Tibial nerve (tissue), 4 donors: ENCODE data around the gene PLCH2. TPM values are rescaled to one million over a fixed set of nuclear protein-coding genes. Genes with fewer than 3 reads are reported as not detected.

ENCODE experiments used
- DNase-seq, 2 donors: peaks; one replicate each; pipeline ENCODE4 v3.0.0-alpha.2; 2019; ENCODE audit warnings: low spot score in 2 of 2
- H3K27ac ChIP-seq, 4 donors: fragments of 200-600 bp; sonication (generic) in 3 of 4; one replicate each; pipeline ENCODE4 v1.5.1; 2017 to 2019; ENCODE audit warnings: mild to moderate bottlenecking in 1 of 4
- H3K27me3 ChIP-seq, 2 donors: fragments of 200-600 bp; sonication (generic) in 1 of 2; one replicate each; pipeline versions ENCODE4 v1.5.1 to v1.6.0; 2017 to 2019
- H3K36me3 ChIP-seq, 3 donors: fragments of 200-600 bp; sonication (generic); one replicate each; pipeline ENCODE4 v1.5.1; 2018 to 2019
- H3K4me1 ChIP-seq, 4 donors: fragments of 200-600 bp; sonication (generic) in 3 of 4; one replicate each; pipeline ENCODE4 v1.5.1; 2017 to 2019
- H3K4me3 ChIP-seq, 4 donors: fragments of 200-600 bp; sonication (generic) in 3 of 4; one replicate each; pipeline ENCODE4 v1.5.1; 2017 to 2019; ENCODE audit warnings: mild to moderate bottlenecking in 1 of 4, moderate library complexity in 1 of 4
- H3K9me3 ChIP-seq, 4 donors: fragments of 200-600 bp; sonication (generic) in 3 of 4; one replicate each; pipeline ENCODE4 v1.5.1; 2017 to 2019
- CTCF ChIP-seq, 5 experiments: fragments of 200-600 bp in 3 of 5; fragments of 450-650 bp in 2 of 5; sonication (generic) in 3 of 5; IDR thresholded peaks; one replicate each; pipeline ENCODE4 v1.5.1; 2016 to 2019; ENCODE audit warnings: antibody characterized with exemption in 5 of 5, mild to moderate bottlenecking in 3 of 5, moderate library complexity in 2 of 5
- EP300 ChIP-seq, 2 donors: sonication (generic); formaldehyde crosslinking; IDR thresholded peaks; one replicate each; pipeline ENCODE4 v1.6.1; 2017; ENCODE audit warnings: antibody characterized with exemption in 2 of 2, mild to moderate bottlenecking in 1 of 2
- POLR2A ChIP-seq, 2 donors: fragments of 450-650 bp; IDR thresholded peaks; one replicate each; pipeline ENCODE4 v1.6.1; 2017; ENCODE audit warnings: antibody characterized with exemption in 2 of 2, mild to moderate bottlenecking in 2 of 2, moderate library complexity in 2 of 2
- WGBS, 2 donors: methylation state at CpG; one replicate each; pipeline ENCODE4 v1.1.5; 2018; 5-methylcytosine and 5-hydroxymethylcytosine counted together
- total RNA-seq, 4 donors: library from RNA; depleted of rRNA; stranded (reverse); fragments of >200 nt; gene quantifications; one replicate each; pipeline ENCODE4 v1.1.0, GENCODE V29; 2016

Gene PLCH2
- total RNA-seq, 4 donors from 2014 or later = 0.21 to 0.59 (median 0.26) TPM

- Histone ChIP-seq H3K27me3 (peaks cover 0 to 73% of the 10 kb centered on the region in 2 donors), H3K4me3 (no peak overlapping the region), H3K9me3 (no peaks in the 10 kb centered on the region), H3K4me1 (peaks cover 0 to 8% (median 0%) of the 10 kb centered on the region in 4 donors), H3K27ac (no peak overlapping the region), H3K36me3 (no peaks in the 10 kb centered on the region)
- no peak for DNase-seq
- 53 to 65% methylated on average over 8 of the region's 8 CpGs for WGBS, 2 donors
- no peak for TF ChIP-seq POLR2A (IDR thresholded peaks at IDR 0.05)
- no peak for TF ChIP-seq EP300 (IDR thresholded peaks at IDR 0.05)
- TF ChIP-seq CTCF (IDR thresholded peaks at IDR 0.05) = no peak
Measured at GRCh38 chr1:2460203-2460602, 15.9 kb upstream of the PLCH2 start.

- TF ChIP-seq CTCF (IDR thresholded peaks at IDR 0.05) = no peak
- no peak for TF ChIP-seq POLR2A (IDR thresholded peaks at IDR 0.05)
- H3K36me3 ChIP-seq = no peaks in the 10 kb centered on the region
- peaks cover 0 to 8% (median 0%) of the 10 kb centered on the region in 4 donors for H3K4me1 ChIP-seq
- DNase-seq = no peak
- WGBS, 2 donors = 56 to 57% methylated on average over 8 to 15 of the region's 18 CpGs
- peaks cover 0 to 73% of the 10 kb centered on the region in 2 donors for H3K27me3 ChIP-seq
- no peak overlapping the region for H3K27ac ChIP-seq
- H3K4me3 ChIP-seq = no peak overlapping the region
- no peaks in the 10 kb centered on the region for H3K9me3 ChIP-seq
Measured at GRCh38 chr1:2460996-2461751, 14.9 kb upstream of the PLCH2 start.

- no peak overlapping the region for H3K4me3 ChIP-seq
- H3K36me3 ChIP-seq = no peaks in the 10 kb centered on the region
- peaks cover 0 to 76% of the 10 kb centered on the region in 2 donors for H3K27me3 ChIP-seq
- H3K27ac ChIP-seq = no peak overlapping the region
- peaks cover 0 to 17% (median 0%) of the 10 kb centered on the region in 4 donors for H3K4me1 ChIP-seq
- TF ChIP-seq EP300 (IDR thresholded peaks at IDR 0.05) (no peak), CTCF (IDR thresholded peaks at IDR 0.05) (no peak), POLR2A (IDR thresholded peaks at IDR 0.05) (no peak)
- H3K9me3 ChIP-seq = no peaks in the 10 kb centered on the region
- 41 to 48% methylated on average over 15 of the region's 15 CpGs for WGBS, 2 donors
- no peak for DNase-seq
Measured at GRCh38 chr1:2462819-2463218, 13.3 kb upstream of the PLCH2 start.

GRCh38 chr1:2463396-2463795, 12.7 kb upstream of the PLCH2 start:
- Histone ChIP-seq H3K36me3 (no peaks in the 10 kb centered on the region), H3K27me3 (peaks cover 0 to 81% of the 10 kb centered on the region in 2 donors), H3K27ac (no peak overlapping the region), H3K9me3 (no peaks in the 10 kb centered on the region), H3K4me3 (no peak overlapping the region), H3K4me1 (peaks cover 0 to 17% (median 0%) of the 10 kb centered on the region in 4 donors)
- 11 to 30% methylated on average over 9 to 14 of the region's 17 CpGs for WGBS, 2 donors
- DNase-seq = no peak
- TF ChIP-seq CTCF (IDR thresholded peaks at IDR 0.05) (no peak), EP300 (IDR thresholded peaks at IDR 0.05) (no peak), POLR2A (IDR thresholded peaks at IDR 0.05) (no peak)
